ENCODE results near the gene PPP3R1. TPM values are rescaled to one million over a fixed set of nuclear protein-coding genes. Genes with fewer than 3 reads are reported as not detected.

Gene PPP3R1
- total and polyA plus RNA-seq, 2 experiments from 2014 or later = 7.9 to 49.6 TPM

GRCh38 chr2:68248361-68248760 lies 4.0 kb downstream of the PPP3R1 start:
- no peak overlapping the region for H3K4me3 ChIP-seq
- Mint-ChIP-seq H3K27me3 (ENCODE audit: insufficient read depth, low read depth, poor library complexity) (peaks cover 11% of the 10 kb centered on the region), H3K36me3 (ENCODE audit: low read depth) (peaks cover 7% of the 10 kb centered on the region; the same call in 2 of the 3 replicates), H3K9me3 (no peaks in the 10 kb centered on the region), H3K27ac (no peak overlapping the region), H3K4me1 (peaks cover 7% of the 10 kb centered on the region; the same call in 2 of the 3 replicates), H3K4me3 (no peak overlapping the region)
- no peaks in the 10 kb centered on the region for H3K9me2 ChIP-seq (ENCODE audit: insufficient read depth)
- DNase-seq (ENCODE audit: low spot score) = no peak
- no peaks in the 10 kb centered on the region for H3F3A ChIP-seq (replicated peaks; ENCODE audit: low read depth)
- H2AFZ ChIP-seq = no peak overlapping the region
- no peak overlapping the region for H3K27ac ChIP-seq (ENCODE audit: low read depth)
- no peak overlapping the region for H3K4me2 ChIP-seq
- no peak for TF ChIP-seq EZH2phosphoT487 (IDR thresholded peaks at IDR 0.05; ENCODE audit: unreplicated experiment)
- TF ChIP-seq, protein P1, sequence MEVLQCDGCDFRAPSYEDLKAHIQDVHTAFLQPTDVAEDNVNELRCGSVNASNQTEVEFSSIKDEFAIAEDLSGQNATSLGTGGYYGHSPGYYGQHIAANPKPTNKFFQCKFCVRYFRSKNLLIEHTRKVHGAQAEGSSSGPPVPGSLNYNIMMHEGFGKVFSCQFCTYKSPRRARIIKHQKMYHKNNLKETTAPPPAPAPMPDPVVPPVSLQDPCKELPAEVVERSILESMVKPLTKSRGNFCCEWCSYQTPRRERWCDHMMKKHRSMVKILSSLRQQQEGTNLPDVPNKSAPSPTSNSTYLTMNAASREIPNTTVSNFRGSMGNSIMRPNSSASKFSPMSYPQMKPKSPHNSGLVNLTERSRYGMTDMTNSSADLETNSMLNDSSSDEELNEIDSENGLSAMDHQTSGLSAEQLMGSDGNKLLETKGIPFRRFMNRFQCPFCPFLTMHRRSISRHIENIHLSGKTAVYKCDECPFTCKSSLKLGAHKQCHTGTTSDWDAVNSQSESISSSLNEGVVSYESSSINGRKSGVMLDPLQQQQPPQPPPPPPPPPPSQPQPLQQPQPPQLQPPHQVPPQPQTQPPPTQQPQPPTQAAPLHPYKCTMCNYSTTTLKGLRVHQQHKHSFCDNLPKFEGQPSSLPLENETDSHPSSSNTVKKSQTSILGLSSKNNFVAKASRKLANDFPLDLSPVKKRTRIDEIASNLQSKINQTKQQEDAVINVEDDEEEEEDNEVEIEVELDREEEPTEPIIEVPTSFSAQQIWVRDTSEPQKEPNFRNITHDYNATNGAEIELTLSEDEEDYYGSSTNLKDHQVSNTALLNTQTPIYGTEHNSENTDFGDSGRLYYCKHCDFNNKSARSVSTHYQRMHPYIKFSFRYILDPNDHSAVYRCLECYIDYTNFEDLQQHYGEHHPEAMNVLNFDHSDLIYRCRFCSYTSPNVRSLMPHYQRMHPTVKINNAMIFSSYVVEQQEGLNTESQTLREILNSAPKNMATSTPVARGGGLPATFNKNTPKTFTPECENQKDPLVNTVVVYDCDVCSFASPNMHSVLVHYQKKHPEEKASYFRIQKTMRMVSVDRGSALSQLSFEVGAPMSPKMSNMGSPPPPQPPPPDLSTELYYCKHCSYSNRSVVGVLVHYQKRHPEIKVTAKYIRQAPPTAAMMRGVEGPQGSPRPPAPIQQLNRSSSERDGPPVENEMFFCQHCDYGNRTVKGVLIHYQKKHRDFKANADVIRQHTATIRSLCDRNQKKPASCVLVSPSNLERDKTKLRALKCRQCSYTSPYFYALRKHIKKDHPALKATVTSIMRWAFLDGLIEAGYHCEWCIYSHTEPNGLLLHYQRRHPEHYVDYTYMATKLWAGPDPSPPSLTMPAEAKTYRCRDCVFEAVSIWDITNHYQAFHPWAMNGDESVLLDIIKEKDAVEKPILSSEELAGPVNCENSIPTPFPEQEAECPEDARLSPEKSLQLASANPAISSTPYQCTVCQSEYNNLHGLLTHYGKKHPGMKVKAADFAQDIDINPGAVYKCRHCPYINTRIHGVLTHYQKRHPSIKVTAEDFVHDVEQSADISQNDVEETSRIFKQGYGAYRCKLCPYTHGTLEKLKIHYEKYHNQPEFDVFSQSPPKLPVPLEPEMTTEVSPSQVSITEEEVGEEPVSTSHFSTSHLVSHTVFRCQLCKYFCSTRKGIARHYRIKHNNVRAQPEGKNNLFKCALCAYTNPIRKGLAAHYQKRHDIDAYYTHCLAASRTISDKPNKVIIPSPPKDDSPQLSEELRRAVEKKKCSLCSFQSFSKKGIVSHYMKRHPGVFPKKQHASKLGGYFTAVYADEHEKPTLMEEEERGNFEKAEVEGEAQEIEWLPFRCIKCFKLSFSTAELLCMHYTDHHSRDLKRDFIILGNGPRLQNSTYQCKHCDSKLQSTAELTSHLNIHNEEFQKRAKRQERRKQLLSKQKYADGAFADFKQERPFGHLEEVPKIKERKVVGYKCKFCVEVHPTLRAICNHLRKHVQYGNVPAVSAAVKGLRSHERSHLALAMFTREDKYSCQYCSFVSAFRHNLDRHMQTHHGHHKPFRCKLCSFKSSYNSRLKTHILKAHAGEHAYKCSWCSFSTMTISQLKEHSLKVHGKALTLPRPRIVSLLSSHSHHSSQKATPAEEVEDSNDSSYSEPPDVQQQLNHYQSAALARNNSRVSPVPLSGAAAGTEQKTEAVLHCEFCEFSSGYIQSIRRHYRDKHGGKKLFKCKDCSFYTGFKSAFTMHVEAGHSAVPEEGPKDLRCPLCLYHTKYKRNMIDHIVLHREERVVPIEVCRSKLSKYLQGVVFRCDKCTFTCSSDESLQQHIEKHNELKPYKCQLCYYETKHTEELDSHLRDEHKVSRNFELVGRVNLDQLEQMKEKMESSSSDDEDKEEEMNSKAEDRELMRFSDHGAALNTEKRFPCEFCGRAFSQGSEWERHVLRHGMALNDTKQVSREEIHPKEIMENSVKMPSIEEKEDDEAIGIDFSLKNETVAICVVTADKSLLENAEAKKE (CRISPR knock-in tag; IDR thresholded peaks at IDR 0.05) = no peak
- TF ChIP-seq CTCF (conservative IDR thresholded peaks at IDR 0.05; ENCODE audit: low read depth in 2 of 2) = no peak
- TF ChIP-seq STAT1 (IDR thresholded peaks at IDR 0.05; ENCODE audit: unreplicated experiment) = no peak
- no peak for TF ChIP-seq ZNF331 (CRISPR knock-in tag; IDR thresholded peaks at IDR 0.05; ENCODE audit: low read depth)
- TF ChIP-seq REST (IDR thresholded peaks at IDR 0.05; ENCODE audit: unreplicated experiment) = no peak
- TF ChIP-seq, protein P2, sequence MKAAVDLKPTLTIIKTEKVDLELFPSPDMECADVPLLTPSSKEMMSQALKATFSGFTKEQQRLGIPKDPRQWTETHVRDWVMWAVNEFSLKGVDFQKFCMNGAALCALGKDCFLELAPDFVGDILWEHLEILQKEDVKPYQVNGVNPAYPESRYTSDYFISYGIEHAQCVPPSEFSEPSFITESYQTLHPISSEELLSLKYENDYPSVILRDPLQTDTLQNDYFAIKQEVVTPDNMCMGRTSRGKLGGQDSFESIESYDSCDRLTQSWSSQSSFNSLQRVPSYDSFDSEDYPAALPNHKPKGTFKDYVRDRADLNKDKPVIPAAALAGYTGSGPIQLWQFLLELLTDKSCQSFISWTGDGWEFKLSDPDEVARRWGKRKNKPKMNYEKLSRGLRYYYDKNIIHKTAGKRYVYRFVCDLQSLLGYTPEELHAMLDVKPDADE (IDR thresholded peaks at IDR 0.05) = no peak
- no peak for TF ChIP-seq ZNF114 (CRISPR knock-in tag; IDR thresholded peaks at IDR 0.05)
- no peak for TF ChIP-seq EZH2 (IDR thresholded peaks at IDR 0.05; ENCODE audit: low read depth, unreplicated experiment)
- TF ChIP-seq POLR2AphosphoS5 (IDR thresholded peaks at IDR 0.05; ENCODE audit: low read depth) = no peak
- no peak for TF ChIP-seq CREB1 (CRISPR knock-in tag; IDR thresholded peaks at IDR 0.05; ENCODE audit: low read depth)
- TF ChIP-seq JUNB (IDR thresholded peaks at IDR 0.05; ENCODE audit: unreplicated experiment) = no peak
- TF ChIP-seq NANOG (IDR thresholded peaks at IDR 0.05; ENCODE audit: borderline replicate concordance) = no peak
- H4K20me1 ChIP-seq (replicated peaks; ENCODE audit: insufficient read depth) = peaks cover 62% of the 10 kb centered on the region
- H3K36me3 ChIP-seq (ENCODE audit: insufficient read depth) = no peaks in the 10 kb centered on the region
- peaks cover 33% of the 10 kb centered on the region for H3K4me1 ChIP-seq (ENCODE audit: insufficient read depth)
- ATAC-seq = no peak
- peaks cover 79% of the 10 kb centered on the region for H3K79me2 ChIP-seq (replicated peaks; ENCODE audit: insufficient read depth)
- H3K27me3 ChIP-seq (ENCODE audit: insufficient read depth) = no peaks in the 10 kb centered on the region
